ENCODE results near the gene SGSH.

SGSH gene

DNA sequence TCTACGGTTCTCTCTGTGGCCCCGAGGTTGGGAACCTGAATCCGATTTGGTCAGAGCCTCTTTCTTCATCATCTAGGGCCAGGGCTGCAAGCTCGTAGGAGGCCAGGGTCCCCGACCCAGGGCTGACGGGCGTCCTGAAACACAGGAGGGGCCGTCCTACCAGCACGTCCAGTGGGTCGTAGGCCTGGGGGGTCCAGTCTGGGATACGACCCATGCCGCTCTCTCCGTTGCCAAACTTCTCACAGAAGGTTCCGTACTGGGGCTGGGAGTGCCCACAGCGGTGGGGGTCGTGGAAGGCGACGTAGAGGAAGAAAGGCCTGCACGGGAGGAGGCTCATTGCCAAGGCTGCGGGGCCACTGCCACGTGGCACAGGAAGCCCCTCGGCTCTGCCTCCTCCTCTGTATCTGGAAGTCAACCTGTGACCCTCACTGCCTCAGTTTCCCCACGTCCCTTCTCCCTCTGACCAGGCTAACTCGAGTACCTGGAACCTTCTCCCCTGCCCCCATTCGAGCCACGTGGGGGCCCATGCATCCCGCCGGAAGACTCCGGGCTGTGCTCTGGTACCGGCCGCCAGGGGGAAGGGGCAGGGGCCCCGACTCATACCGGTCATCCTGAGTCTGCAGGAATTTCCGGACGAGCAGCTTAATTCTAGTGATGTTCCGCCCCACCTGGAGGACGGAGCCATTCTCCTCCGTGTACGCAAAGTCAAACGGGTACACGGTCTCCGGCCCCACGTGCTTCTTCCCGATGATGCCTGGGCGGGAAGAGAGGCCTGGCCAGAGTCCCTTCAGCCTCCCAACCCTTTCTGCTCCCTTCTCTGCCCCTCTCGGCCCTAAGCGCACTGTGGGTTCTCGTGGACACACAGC lies 5.9 kb downstream of the SGSH start:
- Histone ChIP-seq H3K27ac (ENCODE audit: low read depth, low read length) (no peak overlapping the region), H3K27me3 (ENCODE audit: control insufficient read depth in 1 of 2, insufficient read depth in 2 of 2, low read length in 2 of 2) (no peaks in the 10 kb centered on the region), H3K4me1 (ENCODE audit: insufficient read depth, low read length) (peaks cover 1% of the 10 kb centered on the region), H3K4me3 (ENCODE audit: low read depth in 1 of 2, low read length in 2 of 2) (no peak overlapping the region), H3K36me3 (ENCODE audit: insufficient read depth, low read length) (peaks cover 32% of the 10 kb centered on the region), H3K9ac (ENCODE audit: low read length) (no peak overlapping the region), H3K9me3 (ENCODE audit: low read length) (no peaks in the 10 kb centered on the region)

DNA sequence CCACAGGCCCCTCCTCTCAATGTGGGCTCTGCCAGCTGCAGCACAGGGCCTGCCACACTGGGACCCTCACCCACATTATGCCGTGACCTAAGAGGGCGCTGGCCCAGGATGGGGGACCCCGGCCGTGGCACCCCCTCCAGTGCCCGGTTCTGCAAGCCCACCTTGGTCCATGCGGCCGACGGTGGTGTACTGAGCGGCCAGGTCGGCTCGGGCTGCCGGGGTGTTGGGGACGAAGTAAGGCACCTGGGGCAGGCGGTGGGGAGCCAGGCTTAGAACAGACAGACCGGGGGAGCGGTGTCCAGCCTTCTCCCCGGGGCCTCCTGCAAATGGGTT lies 6.5 kb downstream of the SGSH start:
- no peak overlapping the region for H3K27ac ChIP-seq (ENCODE audit: low read depth, low read length)

DNA sequence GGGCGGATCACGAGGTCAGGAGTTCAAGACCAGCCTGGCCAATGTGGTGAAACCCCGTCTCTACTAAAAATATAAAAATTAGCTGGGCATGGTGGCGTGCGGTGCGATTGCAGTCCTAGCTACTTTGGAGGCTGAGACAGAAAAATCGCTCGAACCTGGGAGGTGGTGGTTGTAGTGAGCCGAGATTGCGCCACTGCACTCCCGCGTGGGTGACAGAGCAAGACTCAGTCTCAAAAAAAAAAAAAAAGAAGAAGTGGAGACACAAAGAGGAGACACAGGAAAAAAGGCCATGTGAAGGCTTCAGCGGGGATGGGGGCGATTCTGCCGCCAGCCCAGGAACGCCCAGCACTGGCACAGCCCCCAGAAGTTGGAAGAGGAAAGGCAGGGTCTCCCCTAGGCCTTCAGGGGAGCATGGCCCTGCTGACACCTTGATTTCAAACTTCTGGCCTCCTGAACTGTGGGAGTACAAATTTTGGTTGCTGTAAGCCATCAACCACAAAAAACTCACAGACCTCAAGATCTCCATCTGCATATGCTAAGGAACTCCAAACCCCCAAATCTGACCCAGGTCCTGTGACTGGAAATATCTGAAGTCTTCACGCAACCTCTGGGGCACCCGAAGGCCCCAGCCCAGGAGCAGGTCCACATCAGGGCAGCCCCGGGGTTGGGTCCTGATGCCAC lies 7.0 kb downstream of the SGSH start:
- Histone ChIP-seq H3K27me3 (ENCODE audit: control insufficient read depth in 1 of 2, insufficient read depth in 2 of 2, low read length in 2 of 2) (no peaks in the 10 kb centered on the region), H3K4me1 (ENCODE audit: insufficient read depth, low read length) (no peaks in the 10 kb centered on the region), H3K4me3 (ENCODE audit: low read depth in 1 of 2, low read length in 2 of 2) (no peak overlapping the region), H3K36me3 (ENCODE audit: insufficient read depth, low read length) (peaks cover 32% of the 10 kb centered on the region), H3K9ac (ENCODE audit: low read length) (no peak overlapping the region), H3K9me3 (ENCODE audit: low read length) (no peaks in the 10 kb centered on the region), H3K27ac (ENCODE audit: low read depth, low read length) (no peak overlapping the region)

More for the DNA sequence above, 6.5 kb downstream of the SGSH start:
- Histone ChIP-seq H3K9me3 (ENCODE audit: low read length) (no peaks in the 10 kb centered on the region), H3K4me3 (ENCODE audit: low read depth in 1 of 2, low read length in 2 of 2) (no peak overlapping the region), H3K27me3 (ENCODE audit: control insufficient read depth in 1 of 2, insufficient read depth in 2 of 2, low read length in 2 of 2) (no peaks in the 10 kb centered on the region), H3K9ac (ENCODE audit: low read length) (no peak overlapping the region), H3K36me3 (ENCODE audit: insufficient read depth, low read length) (peaks cover 32% of the 10 kb centered on the region), H3K4me1 (ENCODE audit: insufficient read depth, low read length) (no peaks in the 10 kb centered on the region)

DNA sequence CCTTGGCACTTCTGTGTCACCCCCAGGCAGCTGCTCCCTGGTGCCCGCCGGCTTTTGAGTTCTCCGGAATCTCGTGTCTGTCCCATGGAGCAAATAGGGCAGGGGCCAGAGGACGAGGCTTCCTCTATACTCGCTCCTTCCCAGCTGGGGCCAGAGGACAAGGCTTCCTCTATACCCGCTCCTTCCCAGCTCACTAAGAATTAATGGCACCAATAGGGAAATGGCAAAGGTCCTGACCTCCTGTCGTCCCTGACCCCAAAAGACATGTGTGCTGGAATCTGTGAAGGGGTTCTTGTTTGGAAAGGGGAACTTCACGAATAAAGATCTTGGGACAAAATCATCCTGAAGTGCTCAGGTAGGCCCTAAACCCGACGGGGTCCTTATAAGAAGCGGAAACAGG lies 7.6 kb downstream of the SGSH start:
- H3K4me3 ChIP-seq (ENCODE audit: low read depth in 1 of 2, low read length in 2 of 2), result no peak overlapping the region
- H3K27me3 ChIP-seq (ENCODE audit: control insufficient read depth in 1 of 2, insufficient read depth in 2 of 2, low read length in 2 of 2), result no peaks in the 10 kb centered on the region
- H3K27ac ChIP-seq (ENCODE audit: low read depth, low read length), result no peak overlapping the region
- peaks cover 27% of the 10 kb centered on the region for H3K36me3 ChIP-seq (ENCODE audit: insufficient read depth, low read length)
- H3K4me1 ChIP-seq (ENCODE audit: insufficient read depth, low read length), result no peaks in the 10 kb centered on the region
- no peaks in the 10 kb centered on the region for H3K9me3 ChIP-seq (ENCODE audit: low read length)
- H3K9ac ChIP-seq (ENCODE audit: low read length), result no peak overlapping the region

DNA sequence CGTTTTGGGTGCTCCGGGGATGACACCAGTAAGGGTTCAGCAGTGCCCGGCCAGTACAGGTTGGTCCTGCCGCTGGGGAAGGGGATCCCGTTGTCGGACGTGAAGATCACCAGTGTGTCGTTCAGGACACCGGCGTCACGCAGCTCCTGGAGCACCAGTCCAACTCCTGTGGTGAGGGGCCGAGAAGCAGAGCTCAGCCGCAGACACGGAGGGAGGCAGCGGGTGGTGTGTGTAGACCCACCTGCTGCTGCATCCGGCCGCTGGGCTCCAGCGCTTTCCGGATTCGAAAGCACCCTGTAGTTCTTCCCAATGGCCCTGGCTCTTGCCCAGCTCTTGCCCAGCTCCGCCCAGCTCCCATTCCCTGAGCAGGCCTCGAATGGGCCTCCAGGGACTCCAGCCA lies 8.0 kb downstream of the SGSH start:
- Histone ChIP-seq H3K27me3 (ENCODE audit: control insufficient read depth in 1 of 2, insufficient read depth in 2 of 2, low read length in 2 of 2) (no peaks in the 10 kb centered on the region), H3K9me3 (ENCODE audit: low read length) (no peaks in the 10 kb centered on the region), H3K27ac (ENCODE audit: low read depth, low read length) (no peak overlapping the region), H3K9ac (ENCODE audit: low read length) (no peak overlapping the region), H3K4me1 (ENCODE audit: insufficient read depth, low read length) (no peaks in the 10 kb centered on the region), H3K4me3 (ENCODE audit: low read depth in 1 of 2, low read length in 2 of 2) (no peak overlapping the region), H3K36me3 (ENCODE audit: insufficient read depth, low read length) (peaks cover 23% of the 10 kb centered on the region)

DNA sequence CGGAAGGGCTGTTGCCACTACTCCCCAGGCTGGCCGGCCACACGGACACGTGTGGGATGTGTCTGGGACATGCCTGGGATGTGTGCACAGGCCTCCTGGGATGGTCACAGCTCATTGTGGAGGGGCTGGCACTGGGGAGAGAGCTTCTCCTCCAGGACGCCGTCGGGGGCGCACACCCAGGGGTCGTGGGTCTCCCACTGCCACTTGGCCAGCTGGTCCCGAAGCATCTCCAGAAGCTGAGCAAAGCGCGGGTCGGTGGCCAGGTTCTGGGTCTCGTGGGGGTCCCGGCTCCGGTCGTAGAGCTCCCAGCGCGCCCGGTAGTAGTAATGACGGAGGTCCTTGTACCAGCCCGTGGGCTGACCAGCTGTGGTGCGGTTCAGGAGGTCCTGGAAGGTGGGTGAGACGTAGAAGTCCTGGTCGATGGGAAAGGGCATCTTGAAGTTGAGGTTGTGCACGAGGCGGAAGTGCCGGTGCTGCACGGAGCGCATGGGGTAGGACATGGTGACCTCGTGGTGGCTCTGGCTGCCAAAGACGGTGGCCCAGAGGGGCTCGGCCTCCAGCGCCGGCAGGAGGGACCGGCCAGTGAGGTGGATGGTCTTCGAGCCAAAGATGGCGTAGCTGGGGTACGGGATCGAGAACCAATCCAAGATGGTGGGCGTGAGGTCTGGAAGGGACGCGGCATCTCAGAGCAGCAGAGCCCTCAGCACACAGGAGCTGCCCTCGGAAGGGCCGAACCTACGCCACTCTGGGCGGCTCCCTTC lies 9.6 kb downstream of the SGSH start:
- Histone ChIP-seq H3K4me3 (ENCODE audit: low read depth in 1 of 2, low read length in 2 of 2) (no peak overlapping the region), H3K36me3 (ENCODE audit: insufficient read depth, low read length) (peaks cover 16% of the 10 kb centered on the region), H3K9me3 (ENCODE audit: low read length) (no peaks in the 10 kb centered on the region), H3K4me1 (ENCODE audit: insufficient read depth, low read length) (no peaks in the 10 kb centered on the region), H3K27me3 (ENCODE audit: control insufficient read depth in 1 of 2, insufficient read depth in 2 of 2, low read length in 2 of 2) (no peaks in the 10 kb centered on the region), H3K9ac (ENCODE audit: low read length) (no peak overlapping the region), H3K27ac (ENCODE audit: low read depth, low read length) (no peak overlapping the region)

DNA sequence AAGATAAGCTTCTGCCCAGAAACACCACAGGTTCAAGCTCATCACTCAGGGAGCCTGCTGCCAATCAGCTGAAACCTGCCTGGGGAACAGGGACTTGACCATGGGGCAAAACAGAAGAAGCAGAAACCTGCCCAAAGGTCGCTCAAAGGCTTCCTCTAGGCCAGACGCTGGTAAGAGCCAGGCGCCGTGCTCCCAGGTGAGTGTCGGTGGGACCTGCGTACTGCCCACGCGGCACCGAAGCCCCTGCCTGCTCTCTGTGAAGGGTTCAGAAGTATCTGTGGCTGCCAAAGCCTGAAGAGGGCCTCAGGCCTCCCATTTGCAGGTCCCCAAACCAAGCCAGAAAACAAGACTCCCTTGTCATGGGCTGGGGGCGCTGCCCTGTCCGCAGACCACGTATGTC lies 10.4 kb downstream of the SGSH start:
- Histone ChIP-seq H3K27ac (ENCODE audit: low read depth, low read length) (no peak overlapping the region), H3K9me3 (ENCODE audit: low read length) (no peaks in the 10 kb centered on the region), H3K4me3 (ENCODE audit: low read depth in 1 of 2, low read length in 2 of 2) (no peak overlapping the region), H3K27me3 (ENCODE audit: control insufficient read depth in 1 of 2, insufficient read depth in 2 of 2, low read length in 2 of 2) (no peaks in the 10 kb centered on the region), H3K4me1 (ENCODE audit: insufficient read depth, low read length) (no peaks in the 10 kb centered on the region), H3K36me3 (ENCODE audit: insufficient read depth, low read length) (peaks cover 16% of the 10 kb centered on the region), H3K9ac (ENCODE audit: low read length) (no peak overlapping the region)

DNA sequence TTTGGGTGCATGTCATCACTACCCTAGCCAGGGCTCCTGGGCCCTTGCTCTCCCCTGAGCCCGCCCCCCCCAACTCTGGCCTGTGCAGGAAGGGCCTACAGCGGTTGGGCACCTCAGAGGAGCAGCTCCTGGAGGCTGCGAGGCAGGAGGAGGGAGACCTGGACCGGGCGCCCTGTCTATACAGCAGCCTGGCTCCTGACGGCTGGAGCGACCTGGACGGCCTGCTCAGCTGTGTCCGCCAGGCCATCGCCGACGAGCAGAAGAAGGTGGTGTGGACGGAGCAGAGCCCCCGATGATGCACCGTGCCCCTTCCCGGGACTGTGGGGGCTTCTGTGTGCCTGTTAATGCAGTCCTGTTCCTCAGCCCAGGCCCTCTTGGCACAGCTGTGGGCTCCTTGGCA lies 12.1 kb downstream of the SGSH start:
- H3K9ac ChIP-seq (ENCODE audit: low read length), result no peak overlapping the region
- H3K27ac ChIP-seq (ENCODE audit: low read depth, low read length), result no peak overlapping the region
- H3K4me3 ChIP-seq (ENCODE audit: low read depth in 1 of 2, low read length in 2 of 2), result no peak overlapping the region
- peaks cover 16% of the 10 kb centered on the region for H3K36me3 ChIP-seq (ENCODE audit: insufficient read depth, low read length)
- H3K9me3 ChIP-seq (ENCODE audit: low read length), result no peaks in the 10 kb centered on the region
- no peaks in the 10 kb centered on the region for H3K4me1 ChIP-seq (ENCODE audit: insufficient read depth, low read length)
- H3K27me3 ChIP-seq (ENCODE audit: control insufficient read depth in 1 of 2, insufficient read depth in 2 of 2, low read length in 2 of 2), result no peaks in the 10 kb centered on the region

DNA sequence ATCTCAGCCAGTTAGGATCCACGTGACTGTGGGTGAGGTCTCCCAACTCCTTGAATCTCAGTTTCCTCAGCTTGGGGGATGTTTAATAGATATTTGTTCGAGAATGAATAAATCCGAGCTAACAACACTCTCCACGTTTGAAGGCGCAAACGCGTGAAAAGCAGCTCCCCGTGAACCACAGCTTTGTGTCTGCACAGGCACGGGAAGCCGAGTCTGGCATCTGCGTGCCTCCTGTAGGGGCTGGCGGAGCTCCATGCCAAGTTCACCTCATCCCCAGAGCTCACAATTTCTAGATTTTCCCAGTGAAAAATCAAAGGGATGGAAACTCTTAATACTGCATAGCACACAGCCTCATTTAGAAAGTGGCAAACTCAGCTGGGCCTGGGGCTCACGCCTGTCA lies 14.3 kb downstream of the SGSH start:
- Histone ChIP-seq H3K9me3 (ENCODE audit: low read length) (no peaks in the 10 kb centered on the region), H3K27me3 (ENCODE audit: control insufficient read depth in 1 of 2, insufficient read depth in 2 of 2, low read length in 2 of 2) (no peaks in the 10 kb centered on the region), H3K9ac (ENCODE audit: low read length) (no peak overlapping the region), H3K4me3 (ENCODE audit: low read depth in 1 of 2, low read length in 2 of 2) (no peak overlapping the region), H3K4me1 (ENCODE audit: insufficient read depth, low read length) (no peaks in the 10 kb centered on the region), H3K27ac (ENCODE audit: low read depth, low read length) (no peak overlapping the region), H3K36me3 (ENCODE audit: insufficient read depth, low read length) (peaks cover under 1% of the 10 kb centered on the region)

DNA sequence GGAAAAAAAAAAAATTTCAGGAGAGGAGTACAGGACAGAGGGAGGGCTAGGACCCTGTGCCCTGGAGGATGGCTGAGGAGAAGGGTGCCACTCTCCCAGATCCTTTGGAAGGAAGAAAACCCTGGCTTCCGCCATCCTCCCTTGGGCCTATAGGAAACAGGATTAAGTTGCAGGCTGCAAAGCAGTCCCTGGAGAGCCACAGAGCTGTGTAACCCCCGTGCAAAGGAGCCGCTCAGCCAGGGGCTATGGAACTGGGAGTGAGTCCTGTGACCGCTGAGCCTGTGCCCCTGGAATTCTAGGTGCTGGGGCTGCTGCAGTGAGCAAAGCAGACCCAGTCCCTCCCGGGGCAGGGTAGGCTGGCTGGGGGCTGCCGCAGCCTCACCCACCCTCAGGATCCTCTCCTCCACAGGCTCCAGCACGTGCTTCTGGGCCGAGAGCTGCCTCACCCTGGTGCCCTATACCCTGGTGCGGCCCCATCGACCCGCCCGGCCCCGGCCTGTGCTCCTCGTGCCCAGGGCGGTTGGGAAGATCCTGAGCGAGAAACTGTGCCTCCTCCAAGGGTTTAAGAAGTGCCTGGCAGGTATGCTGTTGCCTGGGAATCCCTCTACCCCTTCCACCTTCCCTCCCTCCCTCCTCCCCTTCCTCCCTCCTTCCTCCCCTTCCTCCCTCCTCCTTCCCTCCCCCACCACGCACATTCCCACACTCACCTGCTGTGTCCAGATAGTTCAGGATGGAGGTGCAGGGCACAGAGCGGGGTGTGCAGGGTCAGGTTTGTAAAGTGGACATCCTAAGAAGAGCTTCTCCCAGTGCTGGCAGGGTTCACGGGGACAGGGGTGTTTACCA lies 15.3 kb downstream of the SGSH start:
- no peaks in the 10 kb centered on the region for H3K9me3 ChIP-seq (ENCODE audit: low read length)
- H3K36me3 ChIP-seq (ENCODE audit: insufficient read depth, low read length), result no peaks in the 10 kb centered on the region
- H3K27me3 ChIP-seq (ENCODE audit: control insufficient read depth in 1 of 2, insufficient read depth in 2 of 2, low read length in 2 of 2), result no peaks in the 10 kb centered on the region
- H3K4me3 ChIP-seq (ENCODE audit: low read depth in 1 of 2, low read length in 2 of 2), result no peak overlapping the region
- no peak overlapping the region for H3K9ac ChIP-seq (ENCODE audit: low read length)
- H3K4me1 ChIP-seq (ENCODE audit: insufficient read depth, low read length), result no peaks in the 10 kb centered on the region
- H3K27ac ChIP-seq (ENCODE audit: low read depth, low read length), result no peak overlapping the region

DNA sequence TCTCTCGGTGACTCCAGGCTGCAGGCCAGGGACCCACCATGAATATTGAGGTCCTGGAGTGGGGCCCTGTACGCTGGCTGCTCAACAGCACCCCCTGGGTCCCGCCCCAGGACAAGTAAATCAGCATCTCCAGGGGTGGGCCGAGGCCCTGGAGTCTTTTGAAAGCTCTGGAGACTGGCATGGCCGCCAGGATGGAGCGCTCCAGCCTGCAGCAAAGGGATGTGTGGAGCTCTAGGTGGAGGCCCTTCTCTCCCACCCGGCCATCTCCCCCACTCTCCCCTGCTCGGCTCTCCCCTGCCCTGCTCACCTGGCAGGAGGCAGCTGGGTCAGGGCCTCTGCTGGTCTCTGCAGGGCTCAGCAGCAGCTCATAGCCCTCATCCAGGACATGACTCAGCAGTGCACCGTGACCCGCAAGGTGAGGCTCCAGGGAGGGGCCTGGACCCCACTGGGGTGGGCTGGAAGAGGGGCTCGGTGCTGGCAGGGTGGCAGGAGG lies 16.6 kb downstream of the SGSH start:
- H3K27me3 ChIP-seq (ENCODE audit: control insufficient read depth in 1 of 2, insufficient read depth in 2 of 2, low read length in 2 of 2), result no peaks in the 10 kb centered on the region
- H3K9me3 ChIP-seq (ENCODE audit: low read length), result no peaks in the 10 kb centered on the region
- no peak overlapping the region for H3K27ac ChIP-seq (ENCODE audit: low read depth, low read length)
- no peaks in the 10 kb centered on the region for H3K36me3 ChIP-seq (ENCODE audit: insufficient read depth, low read length)
- H3K4me3 ChIP-seq (ENCODE audit: low read depth in 1 of 2, low read length in 2 of 2), result no peak overlapping the region
- H3K4me1 ChIP-seq (ENCODE audit: insufficient read depth, low read length), result no peaks in the 10 kb centered on the region
- no peak overlapping the region for H3K9ac ChIP-seq (ENCODE audit: low read length)
